ENCODE data around the gene COBL. TPM values are rescaled to one million over a fixed set of nuclear protein-coding genes. Genes with fewer than 3 reads are reported as not detected.

COBL gene
- total and polyA plus RNA-seq, 10 of the 15 experiments (the other 5 are each of a cell fraction or from before 2014, with no cell fraction given) = 0.21 TPM; not detected in 9

DNA sequence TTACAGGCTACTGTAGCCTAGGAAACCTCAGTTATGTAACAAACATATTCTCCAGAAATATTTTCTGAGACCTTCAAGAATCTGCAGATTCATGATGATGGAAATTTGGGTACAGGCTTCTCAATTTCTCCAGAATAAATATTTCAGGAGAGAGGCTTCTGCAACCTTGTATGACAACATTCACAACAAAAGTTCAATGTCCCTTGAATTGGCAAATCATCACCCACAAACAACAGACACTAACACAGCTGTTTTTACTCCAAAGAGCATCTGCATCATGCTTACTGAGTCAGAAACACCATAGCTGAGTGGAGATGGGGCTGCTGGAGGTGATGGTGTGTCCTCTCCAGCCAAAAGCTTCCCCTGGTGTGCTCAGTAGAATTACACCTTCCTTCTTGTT, 9.3 kb upstream of the COBL start:
- no TSS peak for BruUV-seq (replicated peaks)
- ChIA-PET SMC1A (ENCODE audit: uncharacterized antibody, unreplicated experiment) (no interaction called here), POLR2A (no interaction called here), CTCF (no interaction called here), RAD21 (ENCODE audit: unreplicated experiment) (no interaction called here)
- Histone ChIP-seq H3K79me2 (ENCODE audit: control insufficient read depth, insufficient read depth, low read length) (no peaks in the 10 kb centered on the region), H3K4me2 (ENCODE audit: control insufficient read depth, insufficient read depth) (no peak overlapping the region), H3K4me1 (ENCODE audit: control insufficient read depth, insufficient read depth, low read length) (no peaks in the 10 kb centered on the region), H3K36me3 (ENCODE audit: control insufficient read depth in 2 of 2, insufficient read depth in 2 of 2, low read length in 1 of 2) (no peaks in the 10 kb centered on the region), H2AFZ (ENCODE audit: control insufficient read depth, low read depth, low read length) (no peak overlapping the region), H3K9me3 (replicated peaks; ENCODE audit: control insufficient read depth, insufficient read depth, low read length) (no peaks in the 10 kb centered on the region), H4K20me1 (ENCODE audit: control insufficient read depth, insufficient read depth) (no peaks in the 10 kb centered on the region), H3K9ac (ENCODE audit: control insufficient read depth, insufficient read depth, low read length) (no peak overlapping the region), H3K4me3 (no peak overlapping the region), H3K27ac (ENCODE audit: control insufficient read depth, insufficient read depth) (no peak overlapping the region), H3K27me3 (replicated peaks in 1 of 2; ENCODE audit: control insufficient read depth in 2 of 2, insufficient read depth in 2 of 2, low read length in 1 of 2) (no peaks in the 10 kb centered on the region)
- intact Hi-C loops (cut with micrococcal nuclease; ENCODE audit: unreplicated experiment) (no loop called here), in situ Hi-C loops (cut with MboI) (no loop called here)
- no peak for DNase-seq (ENCODE audit: low read depth, low spot score)
- no peak for ATAC-seq
- no peak for FAIRE-seq
- TF ChIP-seq, protein P1, sequence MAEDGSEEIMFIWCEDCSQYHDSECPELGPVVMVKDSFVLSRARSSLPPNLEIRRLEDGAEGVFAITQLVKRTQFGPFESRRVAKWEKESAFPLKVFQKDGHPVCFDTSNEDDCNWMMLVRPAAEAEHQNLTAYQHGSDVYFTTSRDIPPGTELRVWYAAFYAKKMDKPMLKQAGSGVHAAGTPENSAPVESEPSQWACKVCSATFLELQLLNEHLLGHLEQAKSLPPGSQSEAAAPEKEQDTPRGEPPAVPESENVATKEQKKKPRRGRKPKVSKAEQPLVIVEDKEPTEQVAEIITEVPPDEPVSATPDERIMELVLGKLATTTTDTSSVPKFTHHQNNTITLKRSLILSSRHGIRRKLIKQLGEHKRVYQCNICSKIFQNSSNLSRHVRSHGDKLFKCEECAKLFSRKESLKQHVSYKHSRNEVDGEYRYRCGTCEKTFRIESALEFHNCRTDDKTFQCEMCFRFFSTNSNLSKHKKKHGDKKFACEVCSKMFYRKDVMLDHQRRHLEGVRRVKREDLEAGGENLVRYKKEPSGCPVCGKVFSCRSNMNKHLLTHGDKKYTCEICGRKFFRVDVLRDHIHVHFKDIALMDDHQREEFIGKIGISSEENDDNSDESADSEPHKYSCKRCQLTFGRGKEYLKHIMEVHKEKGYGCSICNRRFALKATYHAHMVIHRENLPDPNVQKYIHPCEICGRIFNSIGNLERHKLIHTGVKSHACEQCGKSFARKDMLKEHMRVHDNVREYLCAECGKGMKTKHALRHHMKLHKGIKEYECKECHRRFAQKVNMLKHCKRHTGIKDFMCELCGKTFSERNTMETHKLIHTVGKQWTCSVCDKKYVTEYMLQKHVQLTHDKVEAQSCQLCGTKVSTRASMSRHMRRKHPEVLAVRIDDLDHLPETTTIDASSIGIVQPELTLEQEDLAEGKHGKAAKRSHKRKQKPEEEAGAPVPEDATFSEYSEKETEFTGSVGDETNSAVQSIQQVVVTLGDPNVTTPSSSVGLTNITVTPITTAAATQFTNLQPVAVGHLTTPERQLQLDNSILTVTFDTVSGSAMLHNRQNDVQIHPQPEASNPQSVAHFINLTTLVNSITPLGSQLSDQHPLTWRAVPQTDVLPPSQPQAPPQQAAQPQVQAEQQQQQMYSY (CRISPR knock-in tag; IDR thresholded peaks at IDR 0.05) = no peak
- TF ChIP-seq POLR2AphosphoS2 (IDR thresholded peaks at IDR 0.05; ENCODE audit: low read depth, low read length) (no peak), ZNF207 (IDR thresholded peaks at IDR 0.05; ENCODE audit: borderline replicate concordance) (no peak), RAD21 (IDR thresholded peaks at IDR 0.05; ENCODE audit: insufficient read depth, low read depth, low read length) (no peak), CBFB (IDR thresholded peaks at IDR 0.05; ENCODE audit: low read depth) (no peak), SMAD1 (IDR thresholded peaks at IDR 0.05; ENCODE audit: low read depth, partially characterized antibody) (no peak), POLR2A (IDR thresholded peaks at IDR 0.05; ENCODE audit: low read depth, low read length) (no peak), GABPA (IDR thresholded peaks at IDR 0.05; ENCODE audit: low read depth) (no peak), SUZ12 (IDR thresholded peaks at IDR 0.05; ENCODE audit: unreplicated experiment) (no peak)
- TF ChIP-seq, protein P2, sequence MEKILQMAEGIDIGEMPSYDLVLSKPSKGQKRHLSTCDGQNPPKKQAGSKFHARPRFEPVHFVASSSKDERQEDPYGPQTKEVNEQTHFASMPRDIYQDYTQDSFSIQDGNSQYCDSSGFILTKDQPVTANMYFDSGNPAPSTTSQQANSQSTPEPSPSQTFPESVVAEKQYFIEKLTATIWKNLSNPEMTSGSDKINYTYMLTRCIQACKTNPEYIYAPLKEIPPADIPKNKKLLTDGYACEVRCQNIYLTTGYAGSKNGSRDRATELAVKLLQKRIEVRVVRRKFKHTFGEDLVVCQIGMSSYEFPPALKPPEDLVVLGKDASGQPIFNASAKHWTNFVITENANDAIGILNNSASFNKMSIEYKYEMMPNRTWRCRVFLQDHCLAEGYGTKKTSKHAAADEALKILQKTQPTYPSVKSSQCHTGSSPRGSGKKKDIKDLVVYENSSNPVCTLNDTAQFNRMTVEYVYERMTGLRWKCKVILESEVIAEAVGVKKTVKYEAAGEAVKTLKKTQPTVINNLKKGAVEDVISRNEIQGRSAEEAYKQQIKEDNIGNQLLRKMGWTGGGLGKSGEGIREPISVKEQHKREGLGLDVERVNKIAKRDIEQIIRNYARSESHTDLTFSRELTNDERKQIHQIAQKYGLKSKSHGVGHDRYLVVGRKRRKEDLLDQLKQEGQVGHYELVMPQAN (conservative IDR thresholded peaks at IDR 0.05) = no peak
- TF ChIP-seq, protein P3, sequence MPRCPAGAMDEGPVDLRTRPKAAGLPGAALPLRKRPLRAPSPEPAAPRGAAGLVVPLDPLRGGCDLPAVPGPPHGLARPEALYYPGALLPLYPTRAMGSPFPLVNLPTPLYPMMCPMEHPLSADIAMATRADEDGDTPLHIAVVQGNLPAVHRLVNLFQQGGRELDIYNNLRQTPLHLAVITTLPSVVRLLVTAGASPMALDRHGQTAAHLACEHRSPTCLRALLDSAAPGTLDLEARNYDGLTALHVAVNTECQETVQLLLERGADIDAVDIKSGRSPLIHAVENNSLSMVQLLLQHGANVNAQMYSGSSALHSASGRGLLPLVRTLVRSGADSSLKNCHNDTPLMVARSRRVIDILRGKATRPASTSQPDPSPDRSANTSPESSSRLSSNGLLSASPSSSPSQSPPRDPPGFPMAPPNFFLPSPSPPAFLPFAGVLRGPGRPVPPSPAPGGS (IDR thresholded peaks at IDR 0.05; ENCODE audit: borderline replicate concordance, insufficient read depth, low read depth, low read length, poor library complexity, severe bottlenecking) = no peak
- TF ChIP-seq, protein P4, sequence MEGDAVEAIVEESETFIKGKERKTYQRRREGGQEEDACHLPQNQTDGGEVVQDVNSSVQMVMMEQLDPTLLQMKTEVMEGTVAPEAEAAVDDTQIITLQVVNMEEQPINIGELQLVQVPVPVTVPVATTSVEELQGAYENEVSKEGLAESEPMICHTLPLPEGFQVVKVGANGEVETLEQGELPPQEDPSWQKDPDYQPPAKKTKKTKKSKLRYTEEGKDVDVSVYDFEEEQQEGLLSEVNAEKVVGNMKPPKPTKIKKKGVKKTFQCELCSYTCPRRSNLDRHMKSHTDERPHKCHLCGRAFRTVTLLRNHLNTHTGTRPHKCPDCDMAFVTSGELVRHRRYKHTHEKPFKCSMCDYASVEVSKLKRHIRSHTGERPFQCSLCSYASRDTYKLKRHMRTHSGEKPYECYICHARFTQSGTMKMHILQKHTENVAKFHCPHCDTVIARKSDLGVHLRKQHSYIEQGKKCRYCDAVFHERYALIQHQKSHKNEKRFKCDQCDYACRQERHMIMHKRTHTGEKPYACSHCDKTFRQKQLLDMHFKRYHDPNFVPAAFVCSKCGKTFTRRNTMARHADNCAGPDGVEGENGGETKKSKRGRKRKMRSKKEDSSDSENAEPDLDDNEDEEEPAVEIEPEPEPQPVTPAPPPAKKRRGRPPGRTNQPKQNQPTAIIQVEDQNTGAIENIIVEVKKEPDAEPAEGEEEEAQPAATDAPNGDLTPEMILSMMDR (IDR thresholded peaks at IDR 0.05 in 2 of 3, conservative IDR thresholded peaks at IDR 0.05 in 1 of 3; ENCODE audit: control insufficient read depth in 2 of 3, extremely low read depth in 1 of 3, insufficient read depth in 1 of 3, low read depth in 3 of 3, low read length in 3 of 3) = no peak
- TF ChIP-seq, protein P5, sequence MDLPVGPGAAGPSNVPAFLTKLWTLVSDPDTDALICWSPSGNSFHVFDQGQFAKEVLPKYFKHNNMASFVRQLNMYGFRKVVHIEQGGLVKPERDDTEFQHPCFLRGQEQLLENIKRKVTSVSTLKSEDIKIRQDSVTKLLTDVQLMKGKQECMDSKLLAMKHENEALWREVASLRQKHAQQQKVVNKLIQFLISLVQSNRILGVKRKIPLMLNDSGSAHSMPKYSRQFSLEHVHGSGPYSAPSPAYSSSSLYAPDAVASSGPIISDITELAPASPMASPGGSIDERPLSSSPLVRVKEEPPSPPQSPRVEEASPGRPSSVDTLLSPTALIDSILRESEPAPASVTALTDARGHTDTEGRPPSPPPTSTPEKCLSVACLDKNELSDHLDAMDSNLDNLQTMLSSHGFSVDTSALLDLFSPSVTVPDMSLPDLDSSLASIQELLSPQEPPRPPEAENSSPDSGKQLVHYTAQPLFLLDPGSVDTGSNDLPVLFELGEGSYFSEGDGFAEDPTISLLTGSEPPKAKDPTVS (IDR thresholded peaks at IDR 0.05; ENCODE audit: low read depth, low read length) = no peak
- TF ChIP-seq, protein P6, sequence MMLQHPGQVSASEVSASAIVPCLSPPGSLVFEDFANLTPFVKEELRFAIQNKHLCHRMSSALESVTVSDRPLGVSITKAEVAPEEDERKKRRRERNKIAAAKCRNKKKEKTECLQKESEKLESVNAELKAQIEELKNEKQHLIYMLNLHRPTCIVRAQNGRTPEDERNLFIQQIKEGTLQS (IDR thresholded peaks at IDR 0.05; ENCODE audit: borderline replicate concordance, extremely low read depth, low read depth, low read length) = no peak

Data from GM12878 (cell line).